GM18502 (cell line): ENCODE results near the gene ITM2A.

Experiments used
- ATAC-seq: cut with Tn5 transposase; IDR thresholded peaks from one replicate; pipeline ENCODE4 v1.9.1; 2021; ENCODE audit warnings: mild to moderate bottlenecking; ENCODE audit not compliant: unreplicated experiment, poor library complexity

The ITM2A gene

DNA sequence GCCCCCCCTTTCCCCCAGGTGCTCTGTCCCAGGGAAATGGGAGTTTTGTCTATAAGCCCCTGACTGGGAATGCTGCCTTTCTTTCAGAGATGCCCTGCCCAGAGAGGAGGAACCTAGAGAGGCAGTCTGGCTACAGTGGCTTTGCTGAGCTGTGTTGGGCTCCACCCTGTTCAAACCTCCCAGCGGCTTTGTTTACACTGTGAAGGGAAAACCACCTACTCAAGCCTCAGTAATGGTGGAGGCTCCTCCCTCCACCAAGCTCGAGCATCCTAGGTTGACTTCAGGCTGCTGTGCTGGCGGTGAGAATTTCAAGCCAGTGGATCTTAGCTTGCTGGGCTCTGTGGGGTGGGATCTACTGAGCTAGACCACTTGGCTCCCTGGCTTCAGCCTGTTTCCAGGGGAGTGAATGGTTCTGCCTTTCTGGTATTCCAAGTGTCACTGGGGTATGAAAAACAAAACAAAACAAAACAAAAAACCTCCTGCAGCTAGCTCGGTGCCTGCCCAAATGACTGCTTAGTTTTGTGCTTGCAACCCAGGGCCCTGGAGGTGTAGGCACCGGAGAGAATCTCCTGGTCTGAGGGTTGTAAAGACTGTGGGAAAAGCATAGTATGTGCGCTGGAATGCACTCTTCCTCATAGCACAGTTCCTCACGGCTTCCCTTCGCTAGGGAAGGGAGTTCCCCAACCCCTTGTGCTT lies 41.7 kb downstream of the ITM2A start:
- no peak for ATAC-seq
